GM23338 (cell line): ENCODE results near the gene GRHL3.

Experiments used
- CTCF ChIP-seq, 2 experiments: fragments of 200-600 bp in 1 of 2; sonication (generic) in 1 of 2; conservative IDR thresholded peaks; 2 replicates each; pipeline versions ENCODE4 v1.5.1 to v1.6.1; 2016 to 2017; ENCODE audit warnings: antibody characterized with exemption in 2 of 2, low read depth in 2 of 2, mild to moderate bottlenecking in 2 of 2, moderate library complexity in 1 of 2
- EZH2phosphoT487 ChIP-seq: fragments of 200-600 bp; sonication (generic); IDR thresholded peaks from one replicate; pipeline ENCODE4 v1.8.1; 2018; ENCODE audit warnings: antibody characterized with exemption; ENCODE audit not compliant: unreplicated experiment
- JUNB ChIP-seq: IDR thresholded peaks from one replicate; pipeline ENCODE4 v1.6.1; 2016; ENCODE audit warnings: antibody characterized with exemption; ENCODE audit not compliant: unreplicated experiment

- no peak for TF ChIP-seq CTCF (conservative IDR thresholded peaks at IDR 0.05; ENCODE audit: low read depth in 2 of 2)
- no peak for TF ChIP-seq EZH2phosphoT487
- no peak for TF ChIP-seq JUNB
Measured at GRCh38 chr1:24275510-24275909, 43.6 kb upstream of the GRHL3 start.
